Cardiac muscle cell (in vitro differentiated cells and primary cell): ENCODE data around the gene TGFA. TPM values are rescaled to one million over a fixed set of nuclear protein-coding genes. Genes with fewer than 3 reads are reported as not detected.
A peak's percentile ranks its signal among the peaks of the same experiment; 100 is the strongest.

Experiments used
- DNase-seq, 2 donors: peaks; one replicate each; pipeline versions ENCODE4 v3.0.0 to v3.0.0-alpha.2; 2010 to 2017; ENCODE audit warnings: low read depth in 1 of 2, low spot score in 1 of 2
- H3K27ac ChIP-seq: fragments of 200-600 bp; sonication (generic); 2 replicates; pipeline ENCODE4 v1.5.1; 2016
- H3K27me3 ChIP-seq: fragments of 200-600 bp; sonication (generic); 2 replicates; pipeline ENCODE4 v1.6.0; 2016; ENCODE audit warnings: control low read depth
- H3K36me3 ChIP-seq: fragments of 200-600 bp; sonication (generic); 2 replicates; pipeline ENCODE4 v1.5.1; 2016; ENCODE audit warnings: control low read depth
- H3K4me1 ChIP-seq: fragments of 200-600 bp; sonication (generic); 2 replicates; pipeline ENCODE4 v1.8.1; 2017; ENCODE audit warnings: low read depth, mild to moderate bottlenecking, mixed run types
- H3K4me3 ChIP-seq: fragments of 200-600 bp; sonication (generic); 2 replicates; pipeline ENCODE4 v1.5.1; 2016; ENCODE audit warnings: mild to moderate bottlenecking
- H3K9me3 ChIP-seq: fragments of 200-600 bp; sonication (generic); 2 replicates; pipeline ENCODE4 v1.5.1; 2017; ENCODE audit warnings: low read depth, mild to moderate bottlenecking, control low read depth
- polyA plus RNA-seq: library from polyadenylated mRNA; unstranded; fragments of >200 nt; fragmentation: Nextera tagmentation; extraction: Ambion mirVana; gene quantifications from 2 replicates; pipeline ENCODE4 v1.2.1, GENCODE V29; 2016
- total RNA-seq: library from RNA; depleted of rRNA; stranded (reverse); fragments of >200 nt; gene quantifications from 2 replicates; pipeline ENCODE4 v1.2.3, GENCODE V29; 2016
- TF ChIP-seq, protein P1 (sequence below): IDR thresholded peaks from 2 replicates; pipeline ENCODE4 v1.5.1; 2012; ENCODE audit warnings: low read depth, mild to moderate bottlenecking, low read length

The TGFA gene
- total and polyA plus RNA-seq, 2 experiments from 2014 or later, result 4.6 TPM; not detected in 1

DNA sequence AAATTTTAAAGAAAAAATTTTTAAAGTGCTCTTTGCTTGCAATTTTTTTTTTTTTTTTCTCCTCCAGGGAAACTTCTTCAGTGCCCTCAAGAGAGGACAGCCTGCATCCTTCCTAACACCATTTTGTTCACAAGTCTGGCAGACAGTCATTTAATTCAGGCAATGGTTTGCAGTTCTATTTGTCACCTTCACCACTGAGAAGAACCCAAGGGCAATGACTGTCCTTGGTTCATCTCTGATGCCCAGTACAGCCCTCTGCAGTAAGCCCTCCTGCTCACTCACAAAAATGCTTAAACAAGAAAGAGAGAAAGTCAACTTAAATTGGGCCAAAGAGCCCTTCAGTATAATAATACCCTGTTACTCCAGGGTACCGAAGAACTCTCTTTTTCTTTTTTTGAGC is 52.4 kb downstream of the TGFA start:
- no peak overlapping the region for H3K27ac ChIP-seq

DNA sequence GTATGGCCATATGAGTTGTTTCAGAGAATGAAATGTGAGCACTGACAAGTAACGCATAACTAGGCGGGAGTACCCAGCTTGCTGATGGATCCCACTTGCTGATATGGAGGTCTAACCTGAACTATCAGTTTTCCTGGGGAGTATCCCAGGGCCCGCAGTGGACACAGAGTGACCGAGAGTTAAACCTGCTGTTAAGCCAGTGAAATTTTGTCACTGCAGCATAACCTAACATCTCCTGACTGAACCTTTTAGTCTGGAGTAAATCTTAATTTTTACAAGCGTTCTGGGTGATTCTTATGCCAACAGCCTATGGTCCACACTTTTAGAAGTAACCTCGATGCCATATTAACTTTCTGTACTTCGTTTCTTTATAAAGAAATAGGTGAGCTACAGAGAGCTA is 54.4 kb downstream of the TGFA start:
- H3K4me3 ChIP-seq, result no peak overlapping the region
- no peaks in the 10 kb centered on the region for H3K4me1 ChIP-seq
- H3K27me3 ChIP-seq, result no peaks in the 10 kb centered on the region
- H3K36me3 ChIP-seq, result no peaks in the 10 kb centered on the region
- H3K27ac ChIP-seq, result no peak overlapping the region
- H3K9me3 ChIP-seq, result no peaks in the 10 kb centered on the region
- TF ChIP-seq, protein P1, sequence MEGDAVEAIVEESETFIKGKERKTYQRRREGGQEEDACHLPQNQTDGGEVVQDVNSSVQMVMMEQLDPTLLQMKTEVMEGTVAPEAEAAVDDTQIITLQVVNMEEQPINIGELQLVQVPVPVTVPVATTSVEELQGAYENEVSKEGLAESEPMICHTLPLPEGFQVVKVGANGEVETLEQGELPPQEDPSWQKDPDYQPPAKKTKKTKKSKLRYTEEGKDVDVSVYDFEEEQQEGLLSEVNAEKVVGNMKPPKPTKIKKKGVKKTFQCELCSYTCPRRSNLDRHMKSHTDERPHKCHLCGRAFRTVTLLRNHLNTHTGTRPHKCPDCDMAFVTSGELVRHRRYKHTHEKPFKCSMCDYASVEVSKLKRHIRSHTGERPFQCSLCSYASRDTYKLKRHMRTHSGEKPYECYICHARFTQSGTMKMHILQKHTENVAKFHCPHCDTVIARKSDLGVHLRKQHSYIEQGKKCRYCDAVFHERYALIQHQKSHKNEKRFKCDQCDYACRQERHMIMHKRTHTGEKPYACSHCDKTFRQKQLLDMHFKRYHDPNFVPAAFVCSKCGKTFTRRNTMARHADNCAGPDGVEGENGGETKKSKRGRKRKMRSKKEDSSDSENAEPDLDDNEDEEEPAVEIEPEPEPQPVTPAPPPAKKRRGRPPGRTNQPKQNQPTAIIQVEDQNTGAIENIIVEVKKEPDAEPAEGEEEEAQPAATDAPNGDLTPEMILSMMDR, result no peak
- no peak for DNase-seq

More for the DNA sequence above, 52.4 kb downstream of the TGFA start:
- no peaks in the 10 kb centered on the region for H3K36me3 ChIP-seq
- TF ChIP-seq, protein P1, result no peak
- DNase-seq, result no peak
- H3K9me3 ChIP-seq, result no peaks in the 10 kb centered on the region
- H3K4me3 ChIP-seq, result no peak overlapping the region
- no peaks in the 10 kb centered on the region for H3K27me3 ChIP-seq
- no peaks in the 10 kb centered on the region for H3K4me1 ChIP-seq

DNA sequence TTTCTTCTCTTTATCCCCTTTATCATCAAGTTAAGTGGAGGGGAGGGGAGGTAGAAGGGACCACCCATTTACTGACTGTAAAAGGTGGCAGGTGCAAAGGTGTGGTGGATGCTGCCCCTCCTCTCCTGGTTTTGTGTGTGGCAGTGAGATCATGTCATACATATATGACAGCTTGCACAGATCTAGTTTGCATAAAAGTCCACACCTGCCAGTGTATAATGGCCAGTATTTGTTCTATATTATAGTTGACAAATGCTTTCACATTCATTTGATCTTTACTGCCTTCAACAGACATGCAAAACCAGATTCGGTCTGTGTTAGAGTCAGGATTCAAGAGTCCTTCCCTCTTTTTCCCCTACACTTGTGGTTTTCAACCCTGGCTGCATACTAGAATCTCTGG is 55.1 kb downstream of the TGFA start:
- TF ChIP-seq, protein P1, result no peak
- H3K27me3 ChIP-seq, result no peaks in the 10 kb centered on the region
- H3K27ac ChIP-seq, result no peak overlapping the region
- DNase-seq, result no peak
- H3K9me3 ChIP-seq, result no peaks in the 10 kb centered on the region
- H3K36me3 ChIP-seq, result no peaks in the 10 kb centered on the region
- no peak overlapping the region for H3K4me3 ChIP-seq
- no peaks in the 10 kb centered on the region for H3K4me1 ChIP-seq

DNA sequence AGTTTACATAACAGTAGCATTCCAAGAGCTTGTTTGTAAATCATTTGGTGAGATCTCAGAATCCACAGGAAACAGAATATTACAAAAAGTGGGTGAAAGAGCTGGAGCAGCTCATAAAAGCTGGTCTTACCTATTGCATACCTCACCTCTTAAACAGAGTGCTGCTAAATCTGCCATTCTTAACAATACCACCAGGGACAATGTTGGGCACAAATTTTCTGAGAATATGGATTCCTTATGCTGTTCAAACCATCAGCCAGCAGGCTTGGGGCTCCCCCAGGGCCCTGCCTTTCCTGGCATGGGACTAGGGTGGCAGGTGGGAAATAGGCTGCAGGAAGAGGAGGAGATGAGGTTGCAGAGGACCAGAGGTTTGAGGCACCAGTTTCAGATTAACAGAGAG is 55.6 kb downstream of the TGFA start:
- DNase-seq, result no peak
- H3K36me3 ChIP-seq, result no peaks in the 10 kb centered on the region
- no peak overlapping the region for H3K4me3 ChIP-seq
- TF ChIP-seq, protein P1, result peak; percentile 20
- H3K9me3 ChIP-seq, result no peaks in the 10 kb centered on the region
- H3K4me1 ChIP-seq, result no peaks in the 10 kb centered on the region
- no peaks in the 10 kb centered on the region for H3K27me3 ChIP-seq
- H3K27ac ChIP-seq, result no peak overlapping the region

DNA sequence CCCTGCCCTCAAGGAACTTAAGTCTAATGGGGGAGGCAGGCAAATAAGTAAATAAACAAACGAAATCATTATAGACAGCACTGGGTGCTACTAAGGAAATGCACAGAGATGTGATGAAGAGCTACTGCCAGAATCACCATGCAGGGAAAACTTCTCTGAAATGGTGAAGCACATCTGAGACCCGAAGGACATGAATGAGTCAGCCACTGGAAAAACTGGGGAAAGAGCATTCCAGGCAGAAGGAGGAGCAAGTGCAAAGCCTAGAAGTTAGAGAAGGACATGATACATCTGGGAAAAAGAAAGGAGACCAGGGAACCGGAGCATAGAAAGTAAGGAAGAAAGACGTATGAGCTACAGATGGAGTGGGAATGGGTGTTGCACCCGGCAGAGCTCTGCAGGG is 56.8 kb downstream of the TGFA start:
- Histone ChIP-seq H3K4me3 (no peak overlapping the region), H3K27me3 (no peaks in the 10 kb centered on the region), H3K9me3 (no peaks in the 10 kb centered on the region), H3K4me1 (no peaks in the 10 kb centered on the region), H3K27ac (no peak overlapping the region), H3K36me3 (no peaks in the 10 kb centered on the region)
- TF ChIP-seq, protein P1, result no peak
- DNase-seq, result no peak
